ENCODE data around the gene BRPF1. TPM values are rescaled to one million over a fixed set of nuclear protein-coding genes. Genes with fewer than 3 reads are reported as not detected.
"Not testable (repeated sequence)": the region's sequence is repeated elsewhere in the genome, so short reads cannot be mapped to it uniquely, and the experiment has no call there.

Gene BRPF1
- total and polyA plus RNA-seq, 2 experiments from 2014 or later = 9.3 to 10.7 TPM

DNA sequence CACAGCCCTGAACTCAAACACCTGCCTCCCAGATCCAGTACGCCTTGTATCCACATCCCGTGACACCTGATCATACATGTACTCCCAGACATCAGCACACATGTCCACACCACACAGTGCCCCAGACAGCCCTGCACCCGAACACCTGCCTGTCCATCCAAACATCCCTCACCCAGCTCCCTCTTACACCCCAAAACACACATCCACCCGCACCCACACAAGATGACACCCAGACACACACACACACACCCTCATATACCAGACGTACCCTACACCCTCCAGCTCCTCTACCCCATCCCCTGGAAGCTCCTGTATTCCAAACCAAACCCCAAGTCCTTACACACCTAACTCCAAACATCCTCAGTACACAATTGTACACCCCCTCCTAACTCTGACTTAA lies 37.5 kb downstream of the BRPF1 start:
- Histone ChIP-seq H3K36me3 (replicated peaks; ENCODE audit: insufficient read depth, low read depth) (no peaks in the 10 kb centered on the region), H3K27me3 (no peaks in the 10 kb centered on the region), H3K9me3 (ENCODE audit: low read depth) (no peaks in the 10 kb centered on the region), H3K9me2 (replicated peaks; ENCODE audit: insufficient read depth) (no peaks in the 10 kb centered on the region), H3K4me2 (peak overlapping the region; percentile 88), H3K4me3 (no peak overlapping the region), H4K20me1 (ENCODE audit: insufficient read depth, poor library complexity, severe bottlenecking) (no peaks in the 10 kb centered on the region), H3K4me1 (ENCODE audit: insufficient read depth) (peaks cover 19% of the 10 kb centered on the region), H2AFZ (no peak overlapping the region), H3K79me2 (no peaks in the 10 kb centered on the region), H3K27ac (no peak overlapping the region)
- TF ChIP-seq EZH2 (IDR thresholded peaks at IDR 0.05; ENCODE audit: borderline replicate concordance) (no peak), EZH2phosphoT487 (IDR thresholded peaks at IDR 0.05; ENCODE audit: low read depth, severe bottlenecking, unreplicated experiment) (no peak)
- TF ChIP-seq, protein P1, sequence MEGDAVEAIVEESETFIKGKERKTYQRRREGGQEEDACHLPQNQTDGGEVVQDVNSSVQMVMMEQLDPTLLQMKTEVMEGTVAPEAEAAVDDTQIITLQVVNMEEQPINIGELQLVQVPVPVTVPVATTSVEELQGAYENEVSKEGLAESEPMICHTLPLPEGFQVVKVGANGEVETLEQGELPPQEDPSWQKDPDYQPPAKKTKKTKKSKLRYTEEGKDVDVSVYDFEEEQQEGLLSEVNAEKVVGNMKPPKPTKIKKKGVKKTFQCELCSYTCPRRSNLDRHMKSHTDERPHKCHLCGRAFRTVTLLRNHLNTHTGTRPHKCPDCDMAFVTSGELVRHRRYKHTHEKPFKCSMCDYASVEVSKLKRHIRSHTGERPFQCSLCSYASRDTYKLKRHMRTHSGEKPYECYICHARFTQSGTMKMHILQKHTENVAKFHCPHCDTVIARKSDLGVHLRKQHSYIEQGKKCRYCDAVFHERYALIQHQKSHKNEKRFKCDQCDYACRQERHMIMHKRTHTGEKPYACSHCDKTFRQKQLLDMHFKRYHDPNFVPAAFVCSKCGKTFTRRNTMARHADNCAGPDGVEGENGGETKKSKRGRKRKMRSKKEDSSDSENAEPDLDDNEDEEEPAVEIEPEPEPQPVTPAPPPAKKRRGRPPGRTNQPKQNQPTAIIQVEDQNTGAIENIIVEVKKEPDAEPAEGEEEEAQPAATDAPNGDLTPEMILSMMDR (IDR thresholded peaks at IDR 0.05; ENCODE audit: poor library complexity) = no peak
- DNase-seq (ENCODE audit: low spot score) = no peak
- WGBS (ENCODE audit: low lambda C conversion rate, missing lambda C conversion rate) = 83% methylated on average over 5 of the region's 5 CpGs

DNA sequence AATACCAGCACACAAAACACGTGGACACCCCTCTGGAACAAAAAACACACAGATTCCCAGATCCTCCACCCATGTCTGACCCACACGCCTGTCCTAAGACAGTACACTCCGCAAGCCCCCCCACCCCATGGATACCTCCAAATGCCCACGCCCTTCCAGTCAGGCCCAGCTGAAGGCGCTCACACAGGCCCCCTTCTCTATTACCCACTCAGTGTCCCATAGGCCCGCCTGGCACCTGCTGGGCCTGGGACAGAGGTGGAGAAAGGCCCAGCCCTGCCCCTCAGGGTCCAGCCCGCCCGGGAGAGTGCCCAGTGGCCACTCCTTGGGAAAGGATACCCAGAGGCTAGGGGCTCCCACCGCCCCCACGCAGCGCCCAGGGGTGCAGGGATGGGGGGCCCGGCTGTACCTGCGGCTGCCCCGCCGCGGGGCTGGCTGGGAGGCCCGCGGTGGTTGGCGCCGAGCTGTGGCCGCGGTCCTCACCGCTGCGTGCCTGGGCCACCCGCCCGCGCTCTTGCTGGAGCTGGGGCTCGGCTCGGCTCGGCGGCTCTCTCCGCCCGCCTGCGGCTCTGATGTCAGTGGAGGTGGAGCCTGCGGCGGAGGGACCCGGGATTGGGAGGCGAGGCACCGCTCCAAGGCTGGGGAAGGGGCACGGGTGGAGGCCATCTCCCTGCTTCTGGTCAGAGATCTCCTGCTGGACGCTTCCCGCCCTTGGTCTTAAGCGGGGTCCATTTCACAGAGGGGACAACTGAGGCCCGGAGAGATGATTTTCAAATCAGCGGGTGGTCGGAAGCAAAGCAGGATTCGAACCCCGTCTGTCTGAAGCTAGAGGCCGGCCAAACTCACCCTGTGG lies 38.1 kb downstream of the BRPF1 start, which contains the start of gene CAMK1:
Gene CAMK1 (minus strand): TSS at position 522 of the 850 bp plus-strand sequence. CDS start 2,198 bp downstream, outside the sequence.
- DNase-seq (ENCODE audit: low spot score) = peak; percentile 91
- no peaks in the 10 kb centered on the region for H4K20me1 ChIP-seq (ENCODE audit: insufficient read depth, poor library complexity, severe bottlenecking)
- H3K9me3 ChIP-seq (ENCODE audit: low read depth) = no peaks in the 10 kb centered on the region
- H3K4me3 ChIP-seq = peak within 1 kb of the TSS; percentile 62
- H3K36me3 ChIP-seq (replicated peaks; ENCODE audit: insufficient read depth, low read depth) = no peaks in the 10 kb centered on the region
- H3K27ac ChIP-seq = peak within 1 kb of the TSS; percentile 45
- H3K4me2 ChIP-seq = peak within 1 kb of the TSS; percentile 88
- no peaks in the 10 kb centered on the region for H3K79me2 ChIP-seq
- no peaks in the 10 kb centered on the region for H3K27me3 ChIP-seq
- H3K4me1 ChIP-seq (ENCODE audit: insufficient read depth) = peaks cover 19% of the 10 kb centered on the region
- H3K9me2 ChIP-seq (replicated peaks; ENCODE audit: insufficient read depth) = no peaks in the 10 kb centered on the region
- TF ChIP-seq EZH2phosphoT487 (IDR thresholded peaks at IDR 0.05; ENCODE audit: low read depth, severe bottlenecking, unreplicated experiment) (no peak), EZH2 (IDR thresholded peaks at IDR 0.05; ENCODE audit: borderline replicate concordance) (no peak)
- TF ChIP-seq, protein P1 (IDR thresholded peaks at IDR 0.05; ENCODE audit: poor library complexity) = no peak
- WGBS (ENCODE audit: low lambda C conversion rate, missing lambda C conversion rate) = 15% methylated on average over 43 of the region's 49 CpGs
- peak within 1 kb of the TSS; percentile 56 for H2AFZ ChIP-seq

- WGBS (ENCODE audit: low lambda C conversion rate, missing lambda C conversion rate) = 48% methylated on average over 15 of the region's 15 CpGs
- Histone ChIP-seq H3K4me2 (peak overlapping the region; percentile 88), H3K27me3 (no peaks in the 10 kb centered on the region), H4K20me1 (ENCODE audit: insufficient read depth, poor library complexity, severe bottlenecking) (no peaks in the 10 kb centered on the region), H3K9me2 (replicated peaks; ENCODE audit: insufficient read depth) (no peaks in the 10 kb centered on the region), H3K4me1 (ENCODE audit: insufficient read depth) (peaks cover 19% of the 10 kb centered on the region), H3K79me2 (no peaks in the 10 kb centered on the region), H3K27ac (peak overlapping the region; percentile 45), H3K36me3 (replicated peaks; ENCODE audit: insufficient read depth, low read depth) (no peaks in the 10 kb centered on the region), H2AFZ (peak overlapping the region; percentile 56), H3K9me3 (ENCODE audit: low read depth) (no peaks in the 10 kb centered on the region), H3K4me3 (peak overlapping the region; percentile 62)
- DNase-seq (ENCODE audit: low spot score) = peak; percentile 68
- TF ChIP-seq EZH2 (IDR thresholded peaks at IDR 0.05; ENCODE audit: borderline replicate concordance) (no peak), EZH2phosphoT487 (IDR thresholded peaks at IDR 0.05; ENCODE audit: low read depth, severe bottlenecking, unreplicated experiment) (no peak)
- TF ChIP-seq, protein P1 (IDR thresholded peaks at IDR 0.05; ENCODE audit: poor library complexity) = no peak
Observed at GRCh38 chr3:9770276-9770812, 38.8 kb downstream of the BRPF1 start.

DNA sequence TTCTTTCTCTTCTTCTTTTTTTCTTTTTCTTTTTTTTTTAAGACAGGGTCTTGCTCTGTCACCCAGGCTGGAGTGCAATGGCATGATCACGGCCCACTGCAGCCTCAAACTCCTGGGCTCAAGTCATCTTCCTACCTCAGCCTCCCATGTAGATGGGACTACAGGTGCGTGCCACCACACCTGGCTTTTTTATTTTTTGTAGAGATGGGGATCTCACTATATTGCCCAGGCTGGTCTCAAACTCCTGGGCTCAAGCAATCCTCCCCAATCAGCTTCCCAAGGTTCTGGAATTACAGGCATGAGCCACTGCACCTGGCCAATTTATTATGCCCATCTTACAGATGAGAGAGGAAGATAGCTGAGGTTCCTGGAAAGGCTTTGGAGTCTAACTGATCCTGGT lies 39.5 kb downstream of the BRPF1 start:
- not testable (repeated sequence) for H3K36me3 ChIP-seq (replicated peaks; ENCODE audit: insufficient read depth, low read depth); H3K9me3 ChIP-seq (ENCODE audit: low read depth); H3K79me2 ChIP-seq; H4K20me1 ChIP-seq (ENCODE audit: insufficient read depth, poor library complexity, severe bottlenecking); H2AFZ ChIP-seq; H3K4me2 ChIP-seq; H3K4me3 ChIP-seq; H3K27me3 ChIP-seq; H3K27ac ChIP-seq; H3K9me2 ChIP-seq (replicated peaks; ENCODE audit: insufficient read depth); DNase-seq (ENCODE audit: low spot score)
- WGBS (ENCODE audit: low lambda C conversion rate, missing lambda C conversion rate) = 86% methylated on average over 2 of the region's 2 CpGs
- peaks cover 19% of the 10 kb centered on the region for H3K4me1 ChIP-seq (ENCODE audit: insufficient read depth)

Data from hepatocyte (in vitro differentiated cells).